HCT116 (cell line): ENCODE data around the gene SLIT1. TPM values are rescaled to one million over a fixed set of nuclear protein-coding genes. Genes with fewer than 3 reads are reported as not detected.

Source experiments
- ATAC-seq: fragments of 200-7000 bp; cut with Tn5 transposase; 2 replicates; pipeline ENCODE4 v1.9.1; 2020; ENCODE audit warnings: mild to moderate bottlenecking, moderate library complexity
- BruUV-seq: library from RNA; stranded (reverse); fragments of 400-500 nt; replicated peaks from 2 replicates; lab custom pipeline; 2021; lab: Mats Ljungman, UMichigan
- CTCF ChIA-PET: fragments of 300-600 bp; sonication (Branson Sonifier 250); formaldehyde crosslinking; loops from one replicate; lab custom pipeline; 2021; ENCODE audit warnings: antibody characterized with exemption; lab: Charles Lee
- POLR2A ChIA-PET: fragments of 300-600, 350-600 bp; sonication (Branson Sonifier 250); formaldehyde crosslinking; loops from one replicate; lab custom pipeline; 2021; ENCODE audit warnings: antibody characterized with exemption; lab: Charles Lee
- RAD21 ChIA-PET, 2 experiments: fragments of 300-600 bp; sonication (Branson Sonifier 250); formaldehyde crosslinking; loops; one replicate each; lab custom pipeline; 2023; ENCODE audit warnings: low total read pairs in 2 of 2; ENCODE audit not compliant: uncharacterized antibody in 2 of 2, unreplicated experiment in 2 of 2, low non-redundant PET in 1 of 2; lab: Charles Lee
- DNase-seq: peaks from one replicate; pipeline ENCODE4 v3.0.0-alpha.2; 2010; ENCODE audit warnings: low read depth, low spot score
- H2AFZ ChIP-seq: fragments of 200-600 bp; shearing (Covaris generic), sonication (generic); 2 replicates; pipeline ENCODE4 v1.6.1; 2017; ENCODE audit warnings: low read depth, mixed run types, mixed read lengths, antibody characterized with exemption, low read length; ENCODE audit not compliant: poor library complexity, severe bottlenecking
- H3K27ac ChIP-seq: 2 replicates; pipeline ENCODE4 v1.5.1; 2012; ENCODE audit warnings: low read depth, low read length
- H3K27me3 ChIP-seq: fragments of 200-600 bp; sonication (generic); 2 replicates; pipeline ENCODE4 v1.6.1; 2016; ENCODE audit warnings: mixed run types, low read length, mixed read lengths; ENCODE audit not compliant: insufficient read depth
- H3K36me3 ChIP-seq, 2 experiments: fragments of 200-500 bp in 1 of 2; fragments of 200-600 bp in 1 of 2; sonication (Bioruptor generic) in 1 of 2; sonication (generic) in 1 of 2; 2 replicates each; pipeline versions ENCODE4 v1.5.1 to v1.6.1; 2014 to 2016; ENCODE audit warnings: low read length in 2 of 2, inconsistent platforms in 1 of 2, mixed read lengths in 1 of 2, mixed run types in 1 of 2; ENCODE audit not compliant: insufficient read depth in 2 of 2, control insufficient read depth in 1 of 2
- H3K4me1 ChIP-seq, 2 experiments: fragments of 200-600 bp in 1 of 2; sonication (generic) in 1 of 2; 2 replicates each; pipeline versions ENCODE4 v1.5.1 to v1.6.1; 2012 to 2017; ENCODE audit warnings: low read length in 2 of 2, inconsistent platforms in 1 of 2, mild to moderate bottlenecking in 1 of 2, mixed read lengths in 1 of 2, mixed run types in 1 of 2, moderate library complexity in 1 of 2; ENCODE audit not compliant: insufficient read depth in 2 of 2, control insufficient read depth in 1 of 2
- H3K4me2 ChIP-seq: fragments of 200-600 bp; sonication (generic); 2 replicates; pipeline ENCODE4 v1.6.1; 2017; ENCODE audit warnings: mixed run types, low read length, mixed read lengths
- H3K4me3 ChIP-seq, 2 experiments: fragments of 200-600 bp in 1 of 2; sonication (generic) in 1 of 2; replicated peaks in 1 of 2; 2 replicates each; pipeline ENCODE4 v1.5.1; 2011 to 2016; ENCODE audit warnings: low read length in 2 of 2, control low read depth in 1 of 2, low read depth in 1 of 2, mild to moderate bottlenecking in 1 of 2, mixed read lengths in 1 of 2, mixed run types in 1 of 2
- H3K79me2 ChIP-seq: fragments of 200-600 bp; sonication (generic); 2 replicates; pipeline ENCODE4 v1.6.1; 2017; ENCODE audit warnings: mild to moderate bottlenecking, mixed run types, low read length, moderate library complexity, mixed read lengths; ENCODE audit not compliant: insufficient read depth
- H3K9ac ChIP-seq: fragments of 200-600 bp; sonication (generic); 2 replicates; pipeline ENCODE4 v1.6.1; 2016; ENCODE audit warnings: low read length, mixed read lengths
- H3K9me2 ChIP-seq: fragments of 200-600 bp; sonication (generic), shearing (Covaris generic); 2 replicates; pipeline ENCODE4 v1.6.1; 2017; ENCODE audit warnings: mixed run types, mild to moderate bottlenecking, moderate library complexity; ENCODE audit not compliant: insufficient read depth
- H3K9me3 ChIP-seq, 2 experiments: fragments of 200-500 bp in 1 of 2; fragments of 200-600 bp in 1 of 2; sonication (Bioruptor generic) in 1 of 2; sonication (generic) in 1 of 2; 2 replicates each; pipeline ENCODE4 v1.6.1; 2014 to 2017; ENCODE audit warnings: low read length in 2 of 2, mixed read lengths in 2 of 2, inconsistent platforms in 1 of 2, low read depth in 1 of 2, mild to moderate bottlenecking in 1 of 2, mixed run types in 1 of 2, moderate library complexity in 1 of 2; ENCODE audit not compliant: control insufficient read depth in 1 of 2, insufficient read depth in 1 of 2
- H4K20me1 ChIP-seq: fragments of 200-600 bp; sonication (generic), shearing (Covaris generic); 2 replicates; pipeline ENCODE4 v1.6.1; 2017; ENCODE audit warnings: mixed run types, mild to moderate bottlenecking, moderate library complexity; ENCODE audit not compliant: insufficient read depth
- CEBPB ChIP-seq: IDR thresholded peaks from 2 replicates; pipeline ENCODE4 v1.6.1; 2012; ENCODE audit warnings: low read depth
- EGR1 ChIP-seq: IDR thresholded peaks from 2 replicates; pipeline ENCODE4 v1.6.1; 2012; ENCODE audit warnings: low read depth
- ELF1 ChIP-seq: IDR thresholded peaks from 2 replicates; pipeline ENCODE4 v1.6.1; 2012; ENCODE audit warnings: low read depth, borderline replicate concordance
- EZH2 ChIP-seq: fragments of 200-600 bp; sonication (generic); IDR thresholded peaks from 2 replicates; pipeline ENCODE4 v1.6.1; 2017; ENCODE audit warnings: antibody characterized with exemption, mixed run types
- FOSL1 ChIP-seq: IDR thresholded peaks from 2 replicates; pipeline ENCODE4 v1.6.1; 2012; ENCODE audit warnings: low read depth
- JUND ChIP-seq: IDR thresholded peaks from 2 replicates; pipeline ENCODE4 v1.6.1; 2012
- POLR2AphosphoS5 ChIP-seq: IDR thresholded peaks from 2 replicates; pipeline ENCODE4 v1.6.1; 2011; ENCODE audit warnings: mild to moderate bottlenecking, low read depth, low read length, moderate library complexity
- SRF ChIP-seq: IDR thresholded peaks from 2 replicates; pipeline ENCODE4 v1.6.1; 2012; ENCODE audit warnings: low read depth
- TCF7L2 ChIP-seq: IDR thresholded peaks from 2 replicates; pipeline ENCODE4 v1.7.0; 2011; ENCODE audit warnings: borderline replicate concordance, inconsistent platforms; ENCODE audit not compliant: insufficient read depth, insufficient read length; ENCODE audit errors: extremely low read depth
- YY1 ChIP-seq: IDR thresholded peaks from 2 replicates; pipeline ENCODE4 v1.6.1; 2011; ENCODE audit warnings: low read length, low read depth, moderate library complexity, mild to moderate bottlenecking; ENCODE audit not compliant: insufficient replicate concordance; ENCODE audit errors: extremely low read depth
- intact Hi-C: fragments of 100-400 bp; cut with micrococcal nuclease; formaldehyde crosslinking; loops from 2 replicates; pipeline ENCODE4 v1.10.0; 2022
- total RNA-seq: library from RNA; stranded (reverse); gene quantifications from one replicate; pipeline ENCODE4 v1.2.1, GENCODE V29; 2021; ENCODE audit not compliant: unreplicated experiment
- TF ChIP-seq, protein P1 (sequence below): IDR thresholded peaks from 2 replicates; pipeline ENCODE4 v1.6.1; 2012
- TF ChIP-seq, protein P2 (sequence below): IDR thresholded peaks from 2 replicates; pipeline ENCODE4 v1.6.1; 2012

SLIT1 gene
- total RNA-seq, 1 experiment from 2014 or later = 0.42 TPM

- H2AFZ ChIP-seq = no peak overlapping the region
- no peak overlapping the region for H3K27ac ChIP-seq
- H3K9me3 ChIP-seq = no peaks in the 10 kb centered on the region
- no peak overlapping the region for H3K4me3 ChIP-seq
- H3K9ac ChIP-seq = no peak overlapping the region
- no peaks in the 10 kb centered on the region for H4K20me1 ChIP-seq
- ChIA-PET RAD21 (no interaction called here), POLR2A (no interaction called here), CTCF (no interaction called here)
- no peak for ATAC-seq
- TF ChIP-seq TCF7L2 = no peak
- no peak for TF ChIP-seq JUND
- TF ChIP-seq EZH2 = no peak
- no peak for TF ChIP-seq CEBPB
- TF ChIP-seq EGR1 = no peak
- TF ChIP-seq, protein P1, sequence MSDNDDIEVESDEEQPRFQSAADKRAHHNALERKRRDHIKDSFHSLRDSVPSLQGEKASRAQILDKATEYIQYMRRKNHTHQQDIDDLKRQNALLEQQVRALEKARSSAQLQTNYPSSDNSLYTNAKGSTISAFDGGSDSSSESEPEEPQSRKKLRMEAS = no peak
- no peak for TF ChIP-seq ELF1
- no peak for TF ChIP-seq YY1
- no peak for TF ChIP-seq SRF
- H3K9me2 ChIP-seq = no peaks in the 10 kb centered on the region
- H3K27me3 ChIP-seq = peaks cover 1% of the 10 kb centered on the region; the same call in 1 of the 2 replicates
- intact Hi-C loops = no loop called here
- no peak for DNase-seq
- H3K36me3 ChIP-seq = no peaks in the 10 kb centered on the region
- no peak overlapping the region for H3K4me2 ChIP-seq
- H3K4me1 ChIP-seq = no peaks in the 10 kb centered on the region
- no TSS peak for BruUV-seq
- no peaks in the 10 kb centered on the region for H3K79me2 ChIP-seq
Measured at GRCh38 chr10:97047788-97048187, 138.0 kb downstream of the SLIT1 start.

DNA sequence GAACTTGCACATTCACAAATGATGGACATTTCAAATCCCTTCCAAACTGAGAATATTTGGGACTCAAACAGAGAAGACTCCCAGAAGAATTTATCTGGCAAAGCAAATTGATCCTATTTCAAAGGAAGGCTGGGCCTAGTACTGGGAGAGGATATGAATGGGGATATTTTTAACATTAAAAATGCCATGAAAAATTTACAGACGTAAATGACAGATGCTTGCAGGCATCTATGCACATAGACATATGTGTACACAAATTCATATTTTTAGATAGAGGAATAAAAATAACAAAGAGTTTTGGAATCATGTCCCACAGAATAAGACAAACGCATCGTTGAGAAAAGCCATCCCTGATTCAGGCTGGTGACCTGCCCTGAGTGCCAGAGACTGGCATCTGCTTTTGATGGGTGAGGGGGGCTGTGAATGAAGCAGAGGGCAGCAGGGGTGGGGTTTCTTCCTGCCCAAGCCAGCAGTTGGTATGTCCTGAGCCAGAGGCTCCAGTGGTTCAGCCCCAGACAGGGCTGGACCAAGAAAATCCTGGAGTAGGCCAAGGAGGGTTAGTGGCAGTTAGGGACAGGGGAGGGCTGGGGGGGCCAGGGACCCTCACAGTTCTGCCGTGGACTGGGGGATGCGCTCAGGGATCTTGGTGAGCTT is 138.5 kb downstream of the SLIT1 start:
- DNase-seq (no peak), ATAC-seq (no peak)
- Histone ChIP-seq H2AFZ (no peak overlapping the region), H3K9ac (no peak overlapping the region), H3K36me3 (no peaks in the 10 kb centered on the region), H3K4me2 (no peak overlapping the region), H3K4me1 (no peaks in the 10 kb centered on the region), H3K4me3 (no peak overlapping the region), H3K27me3 (no peaks in the 10 kb centered on the region; the same call in 1 of the 2 replicates), H3K9me3 (no peaks in the 10 kb centered on the region), H4K20me1 (no peaks in the 10 kb centered on the region), H3K27ac (no peak overlapping the region), H3K9me2 (no peaks in the 10 kb centered on the region), H3K79me2 (no peaks in the 10 kb centered on the region)
- intact Hi-C loops = no loop called here
- no peak for TF ChIP-seq FOSL1
- no peak for TF ChIP-seq SRF
- TF ChIP-seq POLR2AphosphoS5 = no peak
- TF ChIP-seq, protein P2, sequence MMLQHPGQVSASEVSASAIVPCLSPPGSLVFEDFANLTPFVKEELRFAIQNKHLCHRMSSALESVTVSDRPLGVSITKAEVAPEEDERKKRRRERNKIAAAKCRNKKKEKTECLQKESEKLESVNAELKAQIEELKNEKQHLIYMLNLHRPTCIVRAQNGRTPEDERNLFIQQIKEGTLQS = no peak
- no TSS peak for BruUV-seq
- RAD21 ChIA-PET = no interaction called here
- POLR2A ChIA-PET = no interaction called here
- CTCF ChIA-PET = no interaction called here
